Astrocyte (in vitro differentiated cells and primary cell): Measurements from ENCODE around the gene TAGAP. TPM values are rescaled to one million over a fixed set of nuclear protein-coding genes. Genes with fewer than 3 reads are reported as not detected.

ENCODE experiments used
- DNase-seq: peaks from one replicate; pipeline ENCODE4 v3.0.0-alpha.2; 2010; ENCODE audit warnings: low read depth
- FAIRE-seq: peaks from 2 replicates; lab custom pipeline; 2011; peaks lifted over from hg19 to GRCh38; lab: Jason Lieb, UNC
- H2AFZ ChIP-seq: 2 replicates; pipeline ENCODE4 v1.6.0; 2012; ENCODE audit warnings: low read depth, low read length, inconsistent platforms
- H3K27ac ChIP-seq: 2 replicates; pipeline ENCODE4 v1.5.1; 2011; ENCODE audit warnings: low read depth, low read length, inconsistent platforms
- H3K27me3 ChIP-seq: 2 replicates; pipeline ENCODE4 v1.6.0; 2011; ENCODE audit warnings: low read length, inconsistent platforms; ENCODE audit not compliant: insufficient read depth
- H3K36me3 ChIP-seq: 2 replicates; pipeline ENCODE4 v1.5.1; 2011; ENCODE audit warnings: low read length, inconsistent platforms; ENCODE audit not compliant: insufficient read depth
- H3K4me1 ChIP-seq: 2 replicates; pipeline ENCODE4 v1.5.1; 2011; ENCODE audit warnings: low read length, inconsistent platforms; ENCODE audit not compliant: insufficient read depth
- H3K4me2 ChIP-seq: 2 replicates; pipeline ENCODE4 v1.6.0; 2012; ENCODE audit warnings: low read length, inconsistent platforms
- H3K4me3 ChIP-seq: 2 replicates; pipeline ENCODE4 v1.5.1; 2011; ENCODE audit warnings: low read depth, mild to moderate bottlenecking, low read length, inconsistent platforms; ENCODE audit not compliant: insufficient read depth
- H3K79me2 ChIP-seq: 2 replicates; pipeline ENCODE4 v1.6.0; 2012; ENCODE audit warnings: mild to moderate bottlenecking, low read length, inconsistent platforms; ENCODE audit not compliant: insufficient read depth
- H3K9ac ChIP-seq: 2 replicates; pipeline ENCODE4 v1.6.0; 2012; ENCODE audit warnings: mild to moderate bottlenecking, low read length, inconsistent platforms
- H3K9me3 ChIP-seq: 2 replicates; pipeline ENCODE4 v1.5.1; 2012; ENCODE audit warnings: low read depth, mild to moderate bottlenecking, low read length, inconsistent platforms; ENCODE audit not compliant: insufficient read depth
- H4K20me1 ChIP-seq: 2 replicates; pipeline ENCODE4 v1.6.0; 2012; ENCODE audit warnings: low read length, inconsistent platforms; ENCODE audit not compliant: insufficient read depth
- H3K27ac Mint-ChIP-seq: one replicate; pipeline ENCODE4 v1.8.0; 2021; ENCODE audit warnings: mild to moderate bottlenecking, mixed read lengths; ENCODE audit not compliant: unreplicated experiment
- H3K27me3 Mint-ChIP-seq: one replicate; pipeline ENCODE4 v1.8.0; 2021; ENCODE audit warnings: low read depth, mixed read lengths; ENCODE audit not compliant: unreplicated experiment
- H3K36me3 Mint-ChIP-seq: one replicate; pipeline ENCODE4 v1.8.0; 2021; ENCODE audit warnings: low read depth, mixed read lengths; ENCODE audit not compliant: unreplicated experiment
- H3K4me1 Mint-ChIP-seq: one replicate; pipeline ENCODE4 v1.8.0; 2021; ENCODE audit warnings: low read depth, mixed read lengths; ENCODE audit not compliant: unreplicated experiment
- H3K4me3 Mint-ChIP-seq: one replicate; pipeline ENCODE4 v1.8.0; 2021; ENCODE audit warnings: mild to moderate bottlenecking, moderate library complexity, mixed read lengths; ENCODE audit not compliant: unreplicated experiment
- H3K9me3 Mint-ChIP-seq: one replicate; pipeline ENCODE4 v1.8.0; 2021; ENCODE audit warnings: mild to moderate bottlenecking, mixed read lengths; ENCODE audit not compliant: unreplicated experiment
- EZH2 ChIP-seq: IDR thresholded peaks from 2 replicates; pipeline ENCODE4 v1.6.1; 2012; ENCODE audit warnings: mild to moderate bottlenecking, low read length, inconsistent platforms; ENCODE audit not compliant: insufficient read depth
- total RNA-seq: library from RNA; stranded (reverse); gene quantifications from 2 replicates; pipeline ENCODE4 v1.2.1, GENCODE V29; 2021
- TF ChIP-seq, protein P1 (sequence below): IDR thresholded peaks from 2 replicates; pipeline ENCODE4 v1.5.1; 2011; ENCODE audit warnings: low read depth, mild to moderate bottlenecking, inconsistent platforms, low read length, moderate library complexity; ENCODE audit not compliant: insufficient read depth

Gene TAGAP
- total RNA-seq, 1 donor from 2014 or later: 0.11 TPM

DNA sequence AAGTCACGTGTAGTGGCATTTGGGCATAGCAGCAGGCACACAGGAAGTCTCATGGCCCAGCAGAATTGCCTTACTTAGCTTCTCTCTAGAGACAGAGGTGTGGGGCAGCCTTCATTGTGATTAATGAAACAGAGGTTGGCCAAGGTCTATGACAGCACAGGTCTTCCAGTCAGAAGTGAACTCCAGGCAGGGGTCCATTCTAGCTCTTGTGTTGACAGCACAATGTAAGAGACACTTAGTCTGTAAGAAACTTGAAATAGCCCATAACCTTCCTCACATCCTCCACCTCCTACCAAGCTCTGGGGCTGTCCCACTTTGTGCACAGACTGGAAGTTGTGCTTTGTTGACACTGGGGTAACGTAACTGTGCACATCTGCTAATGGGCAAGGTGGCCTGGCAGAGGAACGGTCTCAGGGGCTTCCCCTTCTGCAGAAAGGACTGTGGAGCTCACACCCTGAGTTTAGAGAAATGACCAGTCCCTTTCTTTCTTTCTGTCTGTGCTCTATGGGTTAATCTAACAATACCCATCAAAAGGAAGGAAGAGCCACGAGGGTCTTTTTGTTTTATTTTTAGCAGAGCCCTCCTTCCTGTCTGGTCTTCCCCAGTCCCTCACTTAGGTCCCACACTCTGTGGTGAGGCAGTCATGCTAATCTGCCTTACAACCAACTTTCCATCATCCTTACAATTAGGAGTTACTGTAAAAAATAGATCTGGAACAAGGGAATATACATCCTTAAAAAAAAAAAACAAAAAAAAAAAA, 35.6 kb upstream of the TAGAP start:
- Histone ChIP-seq H3K4me1 (no peaks in the 10 kb centered on the region), H3K79me2 (no peaks in the 10 kb centered on the region), H3K4me2 (no peak overlapping the region), H3K27me3 (peaks cover 7% of the 10 kb centered on the region), H3K36me3 (no peaks in the 10 kb centered on the region), H3K4me3 (no peak overlapping the region), H3K9me3 (no peaks in the 10 kb centered on the region), H3K27ac (no peak overlapping the region), H2AFZ (no peak overlapping the region), H4K20me1 (no peaks in the 10 kb centered on the region), H3K9ac (no peak overlapping the region)
- TF ChIP-seq, protein P1, sequence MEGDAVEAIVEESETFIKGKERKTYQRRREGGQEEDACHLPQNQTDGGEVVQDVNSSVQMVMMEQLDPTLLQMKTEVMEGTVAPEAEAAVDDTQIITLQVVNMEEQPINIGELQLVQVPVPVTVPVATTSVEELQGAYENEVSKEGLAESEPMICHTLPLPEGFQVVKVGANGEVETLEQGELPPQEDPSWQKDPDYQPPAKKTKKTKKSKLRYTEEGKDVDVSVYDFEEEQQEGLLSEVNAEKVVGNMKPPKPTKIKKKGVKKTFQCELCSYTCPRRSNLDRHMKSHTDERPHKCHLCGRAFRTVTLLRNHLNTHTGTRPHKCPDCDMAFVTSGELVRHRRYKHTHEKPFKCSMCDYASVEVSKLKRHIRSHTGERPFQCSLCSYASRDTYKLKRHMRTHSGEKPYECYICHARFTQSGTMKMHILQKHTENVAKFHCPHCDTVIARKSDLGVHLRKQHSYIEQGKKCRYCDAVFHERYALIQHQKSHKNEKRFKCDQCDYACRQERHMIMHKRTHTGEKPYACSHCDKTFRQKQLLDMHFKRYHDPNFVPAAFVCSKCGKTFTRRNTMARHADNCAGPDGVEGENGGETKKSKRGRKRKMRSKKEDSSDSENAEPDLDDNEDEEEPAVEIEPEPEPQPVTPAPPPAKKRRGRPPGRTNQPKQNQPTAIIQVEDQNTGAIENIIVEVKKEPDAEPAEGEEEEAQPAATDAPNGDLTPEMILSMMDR: no peak
- TF ChIP-seq EZH2: no peak
- FAIRE-seq (no peak), DNase-seq (no peak)
- Mint-ChIP-seq H3K4me3 (no peak overlapping the region), H3K27ac (no peak overlapping the region), H3K4me1 (peaks cover 4% of the 10 kb centered on the region), H3K27me3 (peaks cover 9% of the 10 kb centered on the region), H3K36me3 (no peaks in the 10 kb centered on the region), H3K9me3 (no peaks in the 10 kb centered on the region)

DNA sequence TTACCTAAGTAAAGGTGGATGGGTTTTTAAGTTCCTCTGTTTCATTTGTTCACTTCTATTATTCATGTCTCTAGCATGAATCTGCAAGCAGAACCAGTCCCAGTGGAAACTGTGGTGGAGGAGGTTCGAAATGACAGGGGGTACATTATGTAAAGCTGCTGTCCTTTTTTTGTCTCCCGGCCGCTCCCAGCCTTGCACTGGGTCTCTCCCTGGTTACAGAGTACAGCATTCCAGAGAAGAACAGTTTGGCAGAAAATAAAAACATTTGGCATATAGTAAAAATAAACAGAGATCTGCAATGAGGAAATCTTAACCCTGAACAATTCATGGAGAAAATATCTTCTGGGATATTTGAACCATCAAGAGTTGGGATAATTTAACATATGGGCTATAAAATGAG, 34.6 kb upstream of the TAGAP start:
- H3K4me1 ChIP-seq: no peaks in the 10 kb centered on the region
- H3K79me2 ChIP-seq: no peaks in the 10 kb centered on the region
- H2AFZ ChIP-seq: no peak overlapping the region
- TF ChIP-seq EZH2: no peak
- TF ChIP-seq, protein P1: no peak
- peaks cover 7% of the 10 kb centered on the region for H3K27me3 ChIP-seq
- H3K27ac ChIP-seq: no peak overlapping the region
- H3K4me1 Mint-ChIP-seq: no peaks in the 10 kb centered on the region
- no peaks in the 10 kb centered on the region for H3K9me3 ChIP-seq
- H3K36me3 ChIP-seq: no peaks in the 10 kb centered on the region
- DNase-seq (no peak), FAIRE-seq (no peak)
- no peaks in the 10 kb centered on the region for H3K36me3 Mint-ChIP-seq
- no peak overlapping the region for H3K4me2 ChIP-seq
- no peak overlapping the region for H3K27ac Mint-ChIP-seq
- H3K4me3 ChIP-seq: no peak overlapping the region
- H3K9me3 Mint-ChIP-seq: no peaks in the 10 kb centered on the region
- H3K27me3 Mint-ChIP-seq: peaks cover 12% of the 10 kb centered on the region
- no peak overlapping the region for H3K4me3 Mint-ChIP-seq
- no peak overlapping the region for H3K9ac ChIP-seq
- no peaks in the 10 kb centered on the region for H4K20me1 ChIP-seq

DNA sequence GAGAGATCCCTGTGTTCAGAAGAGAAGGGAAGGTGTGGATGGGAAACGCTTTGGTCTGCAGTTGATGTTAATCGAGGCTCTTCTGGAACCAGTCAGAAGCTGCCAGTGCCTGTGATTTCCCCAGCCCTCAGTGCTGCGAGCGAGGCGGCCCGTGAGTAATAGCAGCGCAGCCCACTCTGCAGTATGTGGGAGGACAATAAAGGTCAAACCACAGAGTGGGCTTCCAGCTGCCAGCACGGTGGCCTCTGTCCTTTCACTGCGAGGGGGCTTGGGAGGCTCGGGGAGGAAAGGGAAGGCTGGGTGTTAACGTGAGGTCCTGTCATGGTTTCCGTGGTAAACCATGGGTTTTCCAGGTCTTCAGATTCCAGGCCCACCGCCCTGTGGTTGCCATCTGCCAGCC, 32.3 kb upstream of the TAGAP start:
- Mint-ChIP-seq H3K9me3 (no peaks in the 10 kb centered on the region), H3K27me3 (peaks cover 12% of the 10 kb centered on the region), H3K36me3 (no peaks in the 10 kb centered on the region), H3K4me3 (no peak overlapping the region), H3K27ac (no peak overlapping the region), H3K4me1 (no peaks in the 10 kb centered on the region)
- Histone ChIP-seq H4K20me1 (no peaks in the 10 kb centered on the region), H3K4me2 (no peak overlapping the region), H3K27ac (no peak overlapping the region), H3K9ac (no peak overlapping the region), H3K9me3 (no peaks in the 10 kb centered on the region), H3K4me1 (no peaks in the 10 kb centered on the region), H3K27me3 (peaks cover 7% of the 10 kb centered on the region), H3K4me3 (no peak overlapping the region), H3K36me3 (no peaks in the 10 kb centered on the region), H3K79me2 (no peaks in the 10 kb centered on the region), H2AFZ (no peak overlapping the region)
- FAIRE-seq (no peak), DNase-seq (no peak)
- TF ChIP-seq, protein P1: no peak
- no peak for TF ChIP-seq EZH2
